ENCODE measurements around the gene HUNK. TPM values are rescaled to one million over a fixed set of nuclear protein-coding genes. Genes with fewer than 3 reads are reported as not detected.

HUNK gene
- total and polyA plus RNA-seq, 2 of the 8 experiments (the other 6 are each of a cell fraction or from before 2014, with no cell fraction given) = 1.9 to 10.2 TPM

DNA sequence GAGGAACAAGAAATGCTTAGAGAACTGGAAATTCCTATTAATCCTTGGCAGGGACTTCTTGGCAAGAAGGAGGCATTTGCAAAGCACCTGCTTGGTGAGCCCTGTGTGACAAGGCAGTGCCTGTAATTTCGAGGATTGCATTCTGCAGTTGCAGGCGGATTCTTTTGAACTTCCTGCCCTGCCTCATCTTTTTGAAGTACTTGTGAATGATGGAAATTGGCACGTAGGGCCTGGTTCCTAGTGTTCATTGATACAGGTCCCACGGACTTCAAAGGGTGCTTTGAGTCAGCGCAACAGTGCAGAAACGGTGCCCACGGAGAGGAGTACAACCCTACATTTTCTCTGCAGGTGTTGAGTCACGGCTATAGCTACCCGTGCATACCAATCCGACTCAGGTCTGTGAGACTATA, 6.4 kb downstream of the HUNK start (continued):
- TF ChIP-seq, protein P1, sequence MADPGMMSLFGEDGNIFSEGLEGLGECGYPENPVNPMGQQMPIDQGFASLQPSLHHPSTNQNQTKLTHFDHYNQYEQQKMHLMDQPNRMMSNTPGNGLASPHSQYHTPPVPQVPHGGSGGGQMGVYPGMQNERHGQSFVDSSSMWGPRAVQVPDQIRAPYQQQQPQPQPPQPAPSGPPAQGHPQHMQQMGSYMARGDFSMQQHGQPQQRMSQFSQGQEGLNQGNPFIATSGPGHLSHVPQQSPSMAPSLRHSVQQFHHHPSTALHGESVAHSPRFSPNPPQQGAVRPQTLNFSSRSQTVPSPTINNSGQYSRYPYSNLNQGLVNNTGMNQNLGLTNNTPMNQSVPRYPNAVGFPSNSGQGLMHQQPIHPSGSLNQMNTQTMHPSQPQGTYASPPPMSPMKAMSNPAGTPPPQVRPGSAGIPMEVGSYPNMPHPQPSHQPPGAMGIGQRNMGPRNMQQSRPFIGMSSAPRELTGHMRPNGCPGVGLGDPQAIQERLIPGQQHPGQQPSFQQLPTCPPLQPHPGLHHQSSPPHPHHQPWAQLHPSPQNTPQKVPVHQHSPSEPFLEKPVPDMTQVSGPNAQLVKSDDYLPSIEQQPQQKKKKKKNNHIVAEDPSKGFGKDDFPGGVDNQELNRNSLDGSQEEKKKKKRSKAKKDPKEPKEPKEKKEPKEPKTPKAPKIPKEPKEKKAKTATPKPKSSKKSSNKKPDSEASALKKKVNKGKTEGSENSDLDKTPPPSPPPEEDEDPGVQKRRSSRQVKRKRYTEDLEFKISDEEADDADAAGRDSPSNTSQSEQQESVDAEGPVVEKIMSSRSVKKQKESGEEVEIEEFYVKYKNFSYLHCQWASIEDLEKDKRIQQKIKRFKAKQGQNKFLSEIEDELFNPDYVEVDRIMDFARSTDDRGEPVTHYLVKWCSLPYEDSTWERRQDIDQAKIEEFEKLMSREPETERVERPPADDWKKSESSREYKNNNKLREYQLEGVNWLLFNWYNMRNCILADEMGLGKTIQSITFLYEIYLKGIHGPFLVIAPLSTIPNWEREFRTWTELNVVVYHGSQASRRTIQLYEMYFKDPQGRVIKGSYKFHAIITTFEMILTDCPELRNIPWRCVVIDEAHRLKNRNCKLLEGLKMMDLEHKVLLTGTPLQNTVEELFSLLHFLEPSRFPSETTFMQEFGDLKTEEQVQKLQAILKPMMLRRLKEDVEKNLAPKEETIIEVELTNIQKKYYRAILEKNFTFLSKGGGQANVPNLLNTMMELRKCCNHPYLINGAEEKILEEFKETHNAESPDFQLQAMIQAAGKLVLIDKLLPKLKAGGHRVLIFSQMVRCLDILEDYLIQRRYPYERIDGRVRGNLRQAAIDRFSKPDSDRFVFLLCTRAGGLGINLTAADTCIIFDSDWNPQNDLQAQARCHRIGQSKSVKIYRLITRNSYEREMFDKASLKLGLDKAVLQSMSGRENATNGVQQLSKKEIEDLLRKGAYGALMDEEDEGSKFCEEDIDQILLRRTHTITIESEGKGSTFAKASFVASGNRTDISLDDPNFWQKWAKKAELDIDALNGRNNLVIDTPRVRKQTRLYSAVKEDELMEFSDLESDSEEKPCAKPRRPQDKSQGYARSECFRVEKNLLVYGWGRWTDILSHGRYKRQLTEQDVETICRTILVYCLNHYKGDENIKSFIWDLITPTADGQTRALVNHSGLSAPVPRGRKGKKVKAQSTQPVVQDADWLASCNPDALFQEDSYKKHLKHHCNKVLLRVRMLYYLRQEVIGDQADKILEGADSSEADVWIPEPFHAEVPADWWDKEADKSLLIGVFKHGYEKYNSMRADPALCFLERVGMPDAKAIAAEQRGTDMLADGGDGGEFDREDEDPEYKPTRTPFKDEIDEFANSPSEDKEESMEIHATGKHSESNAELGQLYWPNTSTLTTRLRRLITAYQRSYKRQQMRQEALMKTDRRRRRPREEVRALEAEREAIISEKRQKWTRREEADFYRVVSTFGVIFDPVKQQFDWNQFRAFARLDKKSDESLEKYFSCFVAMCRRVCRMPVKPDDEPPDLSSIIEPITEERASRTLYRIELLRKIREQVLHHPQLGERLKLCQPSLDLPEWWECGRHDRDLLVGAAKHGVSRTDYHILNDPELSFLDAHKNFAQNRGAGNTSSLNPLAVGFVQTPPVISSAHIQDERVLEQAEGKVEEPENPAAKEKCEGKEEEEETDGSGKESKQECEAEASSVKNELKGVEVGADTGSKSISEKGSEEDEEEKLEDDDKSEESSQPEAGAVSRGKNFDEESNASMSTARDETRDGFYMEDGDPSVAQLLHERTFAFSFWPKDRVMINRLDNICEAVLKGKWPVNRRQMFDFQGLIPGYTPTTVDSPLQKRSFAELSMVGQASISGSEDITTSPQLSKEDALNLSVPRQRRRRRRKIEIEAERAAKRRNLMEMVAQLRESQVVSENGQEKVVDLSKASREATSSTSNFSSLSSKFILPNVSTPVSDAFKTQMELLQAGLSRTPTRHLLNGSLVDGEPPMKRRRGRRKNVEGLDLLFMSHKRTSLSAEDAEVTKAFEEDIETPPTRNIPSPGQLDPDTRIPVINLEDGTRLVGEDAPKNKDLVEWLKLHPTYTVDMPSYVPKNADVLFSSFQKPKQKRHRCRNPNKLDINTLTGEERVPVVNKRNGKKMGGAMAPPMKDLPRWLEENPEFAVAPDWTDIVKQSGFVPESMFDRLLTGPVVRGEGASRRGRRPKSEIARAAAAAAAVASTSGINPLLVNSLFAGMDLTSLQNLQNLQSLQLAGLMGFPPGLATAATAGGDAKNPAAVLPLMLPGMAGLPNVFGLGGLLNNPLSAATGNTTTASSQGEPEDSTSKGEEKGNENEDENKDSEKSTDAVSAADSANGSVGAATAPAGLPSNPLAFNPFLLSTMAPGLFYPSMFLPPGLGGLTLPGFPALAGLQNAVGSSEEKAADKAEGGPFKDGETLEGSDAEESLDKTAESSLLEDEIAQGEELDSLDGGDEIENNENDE (IDR thresholded peaks at IDR 0.05; ENCODE audit: insufficient replicate concordance, low read length) = no peak
- TF ChIP-seq PHF8 (conservative IDR thresholded peaks at IDR 0.05; ENCODE audit: low read depth, low read length) (no peak), POLR2A (IDR thresholded peaks at IDR 0.05; ENCODE audit: control extremely low read depth in 1 of 2, low read depth in 2 of 2, low read length in 2 of 2) (no peak), ZNF274 (IDR thresholded peaks at IDR 0.05; ENCODE audit: borderline replicate concordance, extremely low read depth, low read length) (no peak), RXRA (IDR thresholded peaks at IDR 0.05; ENCODE audit: insufficient read depth, low read depth, low read length) (no peak), CEBPB (IDR thresholded peaks at IDR 0.05; ENCODE audit: low read depth, low read length) (no peak), SP1 (IDR thresholded peaks at IDR 0.05; ENCODE audit: low read depth, low read length) (no peak), EGR1 (IDR thresholded peaks at IDR 0.05; ENCODE audit: borderline replicate concordance, low read depth, low read length) (no peak), TBP (IDR thresholded peaks at IDR 0.05; ENCODE audit: low read depth, low read length) (no peak), GTF2F1 (IDR thresholded peaks at IDR 0.05; ENCODE audit: borderline replicate concordance, low read depth, low read length) (no peak)
- TF ChIP-seq, protein P2, sequence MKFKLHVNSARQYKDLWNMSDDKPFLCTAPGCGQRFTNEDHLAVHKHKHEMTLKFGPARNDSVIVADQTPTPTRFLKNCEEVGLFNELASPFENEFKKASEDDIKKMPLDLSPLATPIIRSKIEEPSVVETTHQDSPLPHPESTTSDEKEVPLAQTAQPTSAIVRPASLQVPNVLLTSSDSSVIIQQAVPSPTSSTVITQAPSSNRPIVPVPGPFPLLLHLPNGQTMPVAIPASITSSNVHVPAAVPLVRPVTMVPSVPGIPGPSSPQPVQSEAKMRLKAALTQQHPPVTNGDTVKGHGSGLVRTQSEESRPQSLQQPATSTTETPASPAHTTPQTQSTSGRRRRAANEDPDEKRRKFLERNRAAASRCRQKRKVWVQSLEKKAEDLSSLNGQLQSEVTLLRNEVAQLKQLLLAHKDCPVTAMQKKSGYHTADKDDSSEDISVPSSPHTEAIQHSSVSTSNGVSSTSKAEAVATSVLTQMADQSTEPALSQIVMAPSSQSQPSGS (IDR thresholded peaks at IDR 0.05; ENCODE audit: low read length) = no peak
